ENCODE results near the gene OR2F2.

The OR2F2 gene

GRCh38 chr7:143980746-143981510 lies 45.9 kb downstream of the OR2F2 start:
- no peak for DNase-seq

DNA sequence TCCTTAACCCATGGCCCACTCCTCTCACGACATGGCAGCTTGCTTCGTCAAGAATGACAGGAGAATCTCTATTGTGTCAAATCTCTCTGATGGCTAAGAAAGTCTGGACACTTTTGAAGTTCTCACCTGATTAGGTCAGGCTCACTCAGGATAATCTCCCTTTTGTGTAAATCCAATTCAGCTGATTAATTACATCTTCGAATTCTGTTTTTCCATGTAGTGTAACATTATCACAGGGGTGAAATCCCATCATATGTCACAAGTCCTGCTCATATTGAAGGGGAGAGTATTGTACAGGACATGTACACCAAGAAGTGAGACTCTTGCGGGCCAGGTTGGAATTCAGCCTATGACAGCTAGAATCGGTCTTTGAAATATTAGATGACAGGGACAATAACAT lies 48.9 kb downstream of the OR2F2 start:
- DNase-seq, result no peak

Measured in NCI-H1092 treated with DMSO at 0.1 percent for 48 hours (cell line).